ENCODE data around the gene MFSD1. TPM values are rescaled to one million over a fixed set of nuclear protein-coding genes. Genes with fewer than 3 reads are reported as not detected.

The MFSD1 gene
- total RNA-seq, 4 donors from 2014 or later: 9.2 to 86.6 (median 64.0) TPM

DNA sequence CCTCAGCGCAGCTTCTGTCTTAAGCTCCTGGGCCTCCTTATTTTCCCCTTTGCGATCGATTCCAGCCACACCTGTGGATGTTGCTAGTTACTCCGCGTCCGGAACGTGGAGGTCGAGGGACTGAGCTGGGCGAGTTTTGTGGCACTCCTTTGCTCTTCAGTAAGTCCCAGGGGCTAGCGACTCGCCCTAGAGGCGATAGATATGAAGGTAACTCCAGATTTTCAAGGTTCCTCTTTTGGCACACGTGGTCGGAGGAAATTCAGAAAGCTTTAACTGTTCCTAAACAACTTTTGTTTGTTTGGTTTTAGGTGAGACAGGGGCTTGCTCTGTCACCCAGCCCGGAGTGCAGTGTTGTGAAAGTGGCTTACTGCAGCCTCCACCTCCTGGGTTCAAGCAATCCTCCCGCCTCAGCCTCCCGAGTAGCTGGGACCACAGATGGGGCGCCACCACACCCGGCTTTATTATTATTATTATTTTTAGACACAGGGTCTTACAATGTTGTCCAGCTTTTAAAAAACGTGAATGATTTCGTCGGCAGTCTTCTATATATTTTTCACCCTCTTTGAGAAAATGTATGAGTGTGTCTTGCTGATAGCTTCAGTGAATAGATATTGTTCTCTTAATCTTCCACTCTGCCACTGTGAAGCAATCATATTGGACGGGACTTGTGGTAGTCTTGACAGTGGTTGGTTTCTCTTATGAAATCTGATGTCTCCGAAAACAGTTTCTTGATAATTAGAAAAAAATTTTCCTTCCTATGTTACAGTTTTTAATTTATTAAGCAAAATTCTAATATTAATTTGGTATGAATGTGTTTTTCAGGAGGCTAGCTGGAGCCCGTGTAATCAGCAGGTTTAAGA, 785 bp downstream of the MFSD1 start:
- intact Hi-C loops (cut with DNase I; ENCODE audit: low total_unique reads): no loop called here
- peak; percentile 26 for DNase-seq
- 30 to 63% methylated on average over 11 to 25 of the region's 25 CpGs for WGBS, 2 donors (ENCODE audit: low coverage in 1 of 2)

DNA sequence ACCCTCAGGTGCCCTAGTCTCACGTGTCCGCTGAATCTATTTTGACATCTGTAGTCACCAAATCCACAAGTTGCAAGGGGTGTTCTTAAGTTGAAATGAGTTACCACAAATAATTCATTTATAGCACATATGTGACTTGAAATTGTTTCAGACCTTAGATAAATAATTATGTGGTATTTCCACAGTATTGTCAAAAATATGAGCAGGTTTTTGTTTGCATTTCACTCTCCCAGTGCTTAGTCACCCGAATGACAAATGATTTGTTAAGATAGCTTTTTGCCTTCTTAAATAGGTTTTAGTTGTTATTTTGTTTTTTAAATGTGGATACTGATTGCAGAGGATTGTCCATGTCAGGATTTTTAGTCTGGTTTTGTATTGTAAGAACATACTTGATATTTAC, 2.6 kb downstream of the MFSD1 start:
- WGBS, 2 donors (ENCODE audit: low coverage in 1 of 2): 85 to 90% methylated on average over 3 of the region's 3 CpGs
- peaks cover 9 to 34% (median 20%) of the 10 kb centered on the region in 4 donors for H3K4me1 ChIP-seq
- intact Hi-C loops (cut with DNase I; ENCODE audit: low total_unique reads): no loop called here

More for the DNA sequence above, 785 bp downstream of the MFSD1 start:
- Histone ChIP-seq H3K27ac (peak overlapping the region; percentile 87 to 95 (median 90)), H3K9me3 (no peaks in the 10 kb centered on the region), H3K27me3 (no peaks in the 10 kb centered on the region), H3K36me3 (peaks cover 0 to 8% (median 0%) of the 10 kb centered on the region in 4 donors), H3K4me3 (peak overlapping the region; percentile 53 to 95 (median 75)), H3K4me1 (peaks cover 9 to 34% (median 20%) of the 10 kb centered on the region in 4 donors)
- in situ Hi-C loops (cut with MboI; ENCODE audit: low pct_ligation_motif_present in 1 of 4, low pct_unique_long_range_greater_than_20kb in 1 of 4, low sequenced_read_pairs in 3 of 4): no loop called here
- no peak for TF ChIP-seq EP300 (IDR thresholded peaks at IDR 0.05; ENCODE audit: low read depth)
- no peak for TF ChIP-seq POLR2AphosphoS5 (IDR thresholded peaks at IDR 0.05)
- TF ChIP-seq POLR2A (IDR thresholded peaks at IDR 0.05): no peak
- TF ChIP-seq, protein P1, sequence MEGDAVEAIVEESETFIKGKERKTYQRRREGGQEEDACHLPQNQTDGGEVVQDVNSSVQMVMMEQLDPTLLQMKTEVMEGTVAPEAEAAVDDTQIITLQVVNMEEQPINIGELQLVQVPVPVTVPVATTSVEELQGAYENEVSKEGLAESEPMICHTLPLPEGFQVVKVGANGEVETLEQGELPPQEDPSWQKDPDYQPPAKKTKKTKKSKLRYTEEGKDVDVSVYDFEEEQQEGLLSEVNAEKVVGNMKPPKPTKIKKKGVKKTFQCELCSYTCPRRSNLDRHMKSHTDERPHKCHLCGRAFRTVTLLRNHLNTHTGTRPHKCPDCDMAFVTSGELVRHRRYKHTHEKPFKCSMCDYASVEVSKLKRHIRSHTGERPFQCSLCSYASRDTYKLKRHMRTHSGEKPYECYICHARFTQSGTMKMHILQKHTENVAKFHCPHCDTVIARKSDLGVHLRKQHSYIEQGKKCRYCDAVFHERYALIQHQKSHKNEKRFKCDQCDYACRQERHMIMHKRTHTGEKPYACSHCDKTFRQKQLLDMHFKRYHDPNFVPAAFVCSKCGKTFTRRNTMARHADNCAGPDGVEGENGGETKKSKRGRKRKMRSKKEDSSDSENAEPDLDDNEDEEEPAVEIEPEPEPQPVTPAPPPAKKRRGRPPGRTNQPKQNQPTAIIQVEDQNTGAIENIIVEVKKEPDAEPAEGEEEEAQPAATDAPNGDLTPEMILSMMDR (IDR thresholded peaks at IDR 0.05): no peak

DNA sequence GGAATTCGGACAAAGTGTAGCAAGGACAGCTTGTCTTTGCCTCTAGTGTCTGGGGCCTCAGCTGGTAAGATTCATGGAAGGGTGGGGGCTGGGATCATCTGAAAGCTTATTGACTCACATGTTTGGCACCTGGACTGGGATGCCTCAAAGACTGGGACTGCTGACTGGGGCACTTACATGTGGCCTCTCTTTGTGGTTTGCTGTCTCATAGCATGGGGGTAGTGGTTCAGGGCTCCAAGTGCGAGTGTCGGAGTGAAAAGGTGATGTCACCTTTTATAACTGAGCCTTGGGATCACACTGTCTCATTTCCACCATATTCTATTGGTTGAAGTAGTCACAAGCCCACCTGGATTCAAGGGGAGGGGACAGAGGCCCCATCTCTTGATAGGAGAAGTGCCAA, 6.8 kb downstream of the MFSD1 start:
- DNase-seq: no peak
- no peaks in the 10 kb centered on the region for H3K27me3 ChIP-seq
- WGBS, 2 donors (ENCODE audit: low coverage in 1 of 2): 93% methylated on average over 3 of the region's 3 CpGs; no CpG with 5 or more reads in 1 of the 2 donors
- H3K27ac ChIP-seq: peak overlapping the region in 1 of 4 donors; percentile 34
- H3K4me1 ChIP-seq: peaks cover 0 to 6% (median 2%) of the 10 kb centered on the region in 4 donors
- no peaks in the 10 kb centered on the region for H3K9me3 ChIP-seq
- TF ChIP-seq, protein P1 (IDR thresholded peaks at IDR 0.05): no peak
- no peak for TF ChIP-seq POLR2A (IDR thresholded peaks at IDR 0.05)
- no peak for TF ChIP-seq EP300 (IDR thresholded peaks at IDR 0.05; ENCODE audit: low read depth)
- no peak for TF ChIP-seq POLR2AphosphoS5 (IDR thresholded peaks at IDR 0.05)
- in situ Hi-C loops (cut with MboI; ENCODE audit: low pct_ligation_motif_present in 1 of 4, low pct_unique_long_range_greater_than_20kb in 1 of 4, low sequenced_read_pairs in 3 of 4): no loop called here
- no peak overlapping the region for H3K4me3 ChIP-seq
- H3K36me3 ChIP-seq: peaks cover 0 to 45% (median 13%) of the 10 kb centered on the region in 4 donors
- intact Hi-C loops (cut with DNase I; ENCODE audit: low total_unique reads): no loop called here

More for the DNA sequence above, 2.6 kb downstream of the MFSD1 start:
- TF ChIP-seq, protein P1 (IDR thresholded peaks at IDR 0.05): no peak
- TF ChIP-seq POLR2A (IDR thresholded peaks at IDR 0.05): no peak
- TF ChIP-seq POLR2AphosphoS5 (IDR thresholded peaks at IDR 0.05): no peak
- TF ChIP-seq EP300 (IDR thresholded peaks at IDR 0.05; ENCODE audit: low read depth): no peak
- Histone ChIP-seq H3K9me3 (no peaks in the 10 kb centered on the region), H3K27ac (no peak overlapping the region), H3K36me3 (peaks cover 0 to 15% (median 6%) of the 10 kb centered on the region in 4 donors), H3K27me3 (no peaks in the 10 kb centered on the region), H3K4me3 (peak overlapping the region in 1 of 4 donors; percentile 87)
- in situ Hi-C loops (cut with MboI; ENCODE audit: low pct_ligation_motif_present in 1 of 4, low pct_unique_long_range_greater_than_20kb in 1 of 4, low sequenced_read_pairs in 3 of 4): no loop called here
- DNase-seq: no peak

DNA sequence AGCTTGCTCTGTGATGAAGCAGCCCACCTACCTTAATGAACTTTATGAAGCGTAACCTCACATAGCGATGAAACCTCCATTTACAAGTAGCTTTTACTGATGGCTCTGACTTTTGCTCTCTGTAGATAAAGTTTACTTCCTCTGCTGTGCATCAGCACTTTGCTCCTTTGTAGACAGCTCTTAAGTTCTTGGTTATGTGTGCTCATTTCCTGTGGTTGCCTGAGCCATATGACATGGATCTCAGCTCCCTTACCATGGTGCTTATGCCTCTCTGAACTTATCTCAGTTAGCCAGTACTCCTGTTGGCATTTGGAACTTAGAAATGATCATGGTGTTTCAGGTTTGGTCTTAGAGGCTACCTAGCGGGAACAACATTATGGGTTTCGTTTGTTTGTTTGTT, 7.8 kb downstream of the MFSD1 start:
- TF ChIP-seq POLR2A (IDR thresholded peaks at IDR 0.05) (no peak), EP300 (IDR thresholded peaks at IDR 0.05; ENCODE audit: low read depth) (no peak), POLR2AphosphoS5 (IDR thresholded peaks at IDR 0.05) (peak in 1 of 3 donors; percentile 17)
- TF ChIP-seq, protein P1 (IDR thresholded peaks at IDR 0.05): no peak
- no peaks in the 10 kb centered on the region for H3K4me1 ChIP-seq
- intact Hi-C loops (cut with DNase I; ENCODE audit: low total_unique reads) (no loop called here), in situ Hi-C loops (cut with MboI; ENCODE audit: low pct_ligation_motif_present in 1 of 4, low pct_unique_long_range_greater_than_20kb in 1 of 4, low sequenced_read_pairs in 3 of 4) (no loop called here)
- H3K27ac ChIP-seq: peak overlapping the region in 1 of 4 donors; percentile 34
- H3K9me3 ChIP-seq: no peaks in the 10 kb centered on the region
- H3K4me3 ChIP-seq: no peak overlapping the region
- WGBS, 2 donors (ENCODE audit: low coverage in 1 of 2): 85 to 91% methylated on average over 2 to 4 of the region's 4 CpGs
- H3K27me3 ChIP-seq: no peaks in the 10 kb centered on the region
- peaks cover 0 to 54% (median 17%) of the 10 kb centered on the region in 4 donors for H3K36me3 ChIP-seq
- DNase-seq: no peak

Measured in transverse colon (tissue), 4 donors.